Gastrocnemius medialis (tissue), 4 donors: ENCODE measurements around the gene CDC123.

Experiments
- CTCF ChIP-seq, 5 experiments: fragments of 450-650 bp in 3 of 5; fragments of 200-600 bp in 2 of 5; sonication (generic) in 2 of 5; IDR thresholded peaks in 4 of 5; conservative IDR thresholded peaks in 1 of 5; 1 replicate in 4 of 5; 2 replicates in 1 of 5; pipeline ENCODE4 v1.5.1; 2016 to 2019; ENCODE audit warnings: antibody characterized with exemption in 5 of 5, mild to moderate bottlenecking in 3 of 5, moderate library complexity in 3 of 5
- POLR2A ChIP-seq, 2 donors: fragments of 450-650 bp; IDR thresholded peaks; one replicate each; pipeline ENCODE4 v1.6.1; 2017; ENCODE audit warnings: antibody characterized with exemption in 2 of 2, mild to moderate bottlenecking in 2 of 2, moderate library complexity in 2 of 2

DNA sequence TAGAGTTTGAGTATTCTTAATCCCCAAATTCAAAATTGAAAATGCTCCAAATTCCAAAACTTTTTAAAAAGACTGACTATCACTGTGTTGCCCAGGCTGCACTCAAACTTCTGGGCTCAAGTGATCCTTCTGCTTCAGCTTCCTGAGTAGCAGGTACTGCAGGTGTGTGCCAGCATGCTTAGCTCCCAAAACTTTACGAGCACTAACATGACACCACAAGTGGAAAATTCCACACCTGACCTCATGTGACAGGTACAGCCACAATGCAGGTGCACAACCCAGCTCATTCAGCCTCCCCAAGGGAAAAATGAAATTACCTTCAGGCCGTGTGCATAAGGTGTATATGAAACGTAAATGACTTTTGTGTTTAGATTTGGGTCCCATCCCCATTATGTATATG, 16.5 kb downstream of the CDC123 start:
- TF ChIP-seq CTCF (IDR thresholded peaks at IDR 0.05 in 4 of 5, conservative IDR thresholded peaks at IDR 0.05 in 1 of 5) = no peak
- TF ChIP-seq POLR2A (IDR thresholded peaks at IDR 0.05) = no peak
